Stimulated activated CD8-positive, alpha-beta memory T cell treated with anti-CD3 and anti-CD28 coated beads, Interleukin-7, amount 100 ng/mL, for 48 hours (primary cell): ENCODE measurements around the gene GAS7.

ENCODE experiments used
- DNase-seq, 2 donors: peaks; one replicate each; pipeline ENCODE4 v3.0.0-alpha.2; 2020; ENCODE audit warnings: low read depth in 1 of 2; ENCODE audit errors: extremely low read depth in 1 of 2

The GAS7 gene

DNA sequence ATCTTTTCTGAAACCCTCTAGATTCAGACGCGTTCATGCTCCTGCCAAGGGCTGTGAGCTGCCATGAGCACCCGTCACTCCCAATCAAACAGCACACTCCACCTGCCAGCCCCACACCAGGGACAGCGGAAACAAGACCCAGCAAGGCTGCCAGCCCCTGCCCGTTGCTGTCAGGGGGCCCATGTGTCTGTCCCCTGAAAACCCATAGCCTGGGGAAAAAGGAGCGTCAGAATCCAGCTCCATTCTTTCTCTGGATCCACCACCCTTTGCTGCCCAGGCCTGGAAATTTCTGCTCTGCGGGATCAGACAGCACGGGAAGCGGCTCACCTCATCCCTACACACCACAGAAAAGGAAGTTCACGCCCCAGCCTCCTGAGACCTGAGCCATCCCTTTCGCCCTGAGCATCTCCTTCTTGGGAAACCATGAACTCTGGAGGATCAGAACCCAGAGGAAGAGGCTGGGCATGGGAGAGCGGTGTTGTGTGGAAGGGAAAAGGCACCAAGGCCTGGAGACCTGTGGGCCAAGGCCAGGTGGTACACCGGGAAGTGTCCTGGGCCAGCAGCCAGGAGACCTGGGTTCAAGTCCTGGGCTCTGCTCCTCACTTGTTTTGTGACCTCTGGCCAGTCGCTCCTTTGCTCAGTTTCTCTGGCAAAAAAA lies 241.8 kb downstream of the GAS7 start:
- no peak for DNase-seq

DNA sequence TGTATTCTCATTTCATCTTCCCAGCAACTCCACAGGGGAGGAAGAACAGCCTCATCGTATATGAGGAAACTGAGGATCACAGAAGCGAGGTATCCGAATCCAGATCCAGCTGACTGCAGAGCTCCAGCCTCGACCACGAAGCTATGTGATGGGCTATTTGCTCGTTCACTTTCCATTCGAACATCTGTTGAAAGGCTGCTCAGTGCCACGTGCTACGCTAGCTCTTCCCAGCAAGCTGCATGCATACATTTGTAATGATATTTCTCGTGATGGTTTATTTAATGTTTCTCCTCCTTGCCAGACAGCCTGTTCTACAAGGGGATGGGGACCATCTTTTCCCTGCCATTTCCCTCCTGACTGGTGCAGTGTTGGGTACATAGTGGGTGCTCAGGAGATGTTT lies 244.9 kb downstream of the GAS7 start:
- no peak for DNase-seq

DNA sequence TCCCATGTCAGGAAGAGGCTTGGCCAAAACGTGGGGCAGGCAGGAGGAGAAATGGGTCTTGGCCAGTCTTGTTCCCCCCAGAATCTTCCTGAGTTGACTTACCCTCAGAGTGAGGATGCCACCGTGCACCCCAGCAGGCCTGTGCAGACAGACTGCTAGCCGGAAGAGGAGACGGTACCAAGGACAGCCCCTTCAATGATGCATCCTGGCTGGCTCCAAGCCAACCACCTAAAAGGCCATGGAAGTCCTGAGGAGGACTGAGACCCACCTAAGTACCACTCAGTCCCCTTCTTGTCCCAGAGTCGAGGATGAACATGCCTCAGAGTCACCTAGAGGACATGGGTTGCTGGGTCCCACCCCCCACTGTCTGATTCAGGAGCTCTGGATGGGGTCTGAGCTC lies 246.6 kb downstream of the GAS7 start:
- no peak for DNase-seq

DNA sequence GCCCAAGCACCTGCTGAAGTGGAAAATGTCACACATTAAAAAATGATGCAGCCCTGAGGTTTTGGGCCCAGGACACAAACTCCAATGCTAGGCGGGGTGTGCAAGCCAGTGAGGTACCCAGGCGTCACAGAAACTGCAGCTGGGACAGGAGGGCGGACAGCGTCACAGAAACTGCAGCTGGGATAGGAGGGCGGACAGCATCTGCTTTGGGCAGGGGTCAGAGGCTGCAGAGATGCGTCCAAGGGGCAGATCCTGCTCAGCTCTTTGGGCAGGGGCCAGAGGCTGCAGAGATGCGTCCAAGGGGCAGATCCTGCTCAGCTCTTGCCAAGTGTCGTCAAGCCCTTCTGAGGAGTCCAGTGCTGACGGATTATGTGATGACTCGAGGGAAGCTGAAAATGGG lies 249.5 kb downstream of the GAS7 start:
- DNase-seq = no peak

DNA sequence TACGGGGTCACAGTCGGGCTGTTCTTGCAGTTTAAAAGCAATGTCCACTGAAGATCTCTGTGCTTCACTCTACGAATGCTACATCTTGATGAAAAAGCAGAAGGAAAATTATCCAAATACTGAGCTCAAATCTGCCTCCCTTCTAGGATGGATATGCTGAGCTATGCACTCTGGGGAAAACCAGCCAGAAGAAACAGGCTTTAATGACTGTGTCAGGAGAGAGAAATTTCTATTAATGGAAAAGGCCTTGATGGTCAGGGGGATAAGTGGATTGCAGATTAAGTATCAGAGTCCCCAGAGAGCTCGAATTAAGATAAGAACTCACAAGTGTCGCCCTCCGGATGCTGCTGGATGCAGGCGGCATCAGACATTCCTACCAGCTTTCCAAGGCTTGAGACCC lies 253.7 kb downstream of the GAS7 start:
- no peak for DNase-seq

DNA sequence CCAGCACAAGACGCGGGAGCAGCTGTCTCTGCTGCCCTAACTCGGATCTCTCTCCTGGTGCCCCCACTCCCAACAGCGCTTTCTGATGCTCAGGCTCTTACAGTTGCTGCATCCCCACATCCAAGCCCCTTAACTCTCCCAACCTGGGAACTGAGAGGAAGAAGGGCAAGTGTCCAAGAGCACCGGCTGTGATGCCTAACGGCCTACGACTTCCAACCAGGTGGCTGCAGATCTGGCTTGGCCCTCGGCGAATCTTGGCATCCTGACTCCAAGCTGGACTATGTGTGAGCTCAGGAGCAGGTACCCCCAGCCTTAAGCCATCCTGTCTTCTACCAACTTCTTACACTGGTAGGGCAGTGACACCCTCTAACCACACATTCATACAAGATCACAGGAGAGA lies 255.1 kb downstream of the GAS7 start:
- DNase-seq = no peak

DNA sequence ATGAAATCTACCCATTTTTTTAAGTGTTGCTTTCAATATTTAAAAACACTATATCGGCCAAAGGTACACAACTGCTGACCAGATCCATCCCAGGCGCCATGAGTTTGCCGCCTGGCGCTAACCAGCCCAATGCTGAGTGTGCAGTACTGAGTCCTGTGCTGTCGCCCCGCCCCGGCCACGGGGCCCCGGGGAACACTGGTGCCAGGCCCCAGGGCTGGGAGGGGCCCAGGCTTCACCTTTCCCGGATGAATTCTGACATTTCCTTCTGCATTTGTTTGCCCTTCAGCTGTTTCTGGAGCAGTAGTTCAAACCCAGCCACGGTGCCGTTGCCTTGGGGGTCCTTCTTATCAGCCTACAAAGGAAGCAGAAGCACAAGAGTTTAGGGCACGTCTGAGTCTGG lies 255.5 kb downstream of the GAS7 start:
- DNase-seq = no peak

DNA sequence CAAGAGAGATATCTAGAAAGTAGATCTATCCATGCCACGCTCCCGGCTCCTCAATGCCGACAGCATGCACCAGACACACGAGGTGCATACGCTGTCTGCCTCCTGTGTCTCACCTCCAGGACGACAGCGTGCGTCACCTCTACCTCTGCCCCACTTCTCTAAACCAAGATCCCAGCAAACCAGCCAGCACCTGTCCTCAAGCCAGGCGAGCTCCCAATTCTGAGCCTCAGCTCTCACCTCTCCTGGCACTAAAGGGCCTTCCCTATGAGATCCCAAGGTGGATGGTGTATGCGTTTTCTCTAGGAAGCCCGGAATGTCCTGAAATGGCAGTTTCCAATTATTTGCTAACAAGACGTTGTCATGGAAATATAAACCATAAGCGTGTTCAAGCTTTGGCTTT lies 257.1 kb downstream of the GAS7 start:
- DNase-seq = no peak

DNA sequence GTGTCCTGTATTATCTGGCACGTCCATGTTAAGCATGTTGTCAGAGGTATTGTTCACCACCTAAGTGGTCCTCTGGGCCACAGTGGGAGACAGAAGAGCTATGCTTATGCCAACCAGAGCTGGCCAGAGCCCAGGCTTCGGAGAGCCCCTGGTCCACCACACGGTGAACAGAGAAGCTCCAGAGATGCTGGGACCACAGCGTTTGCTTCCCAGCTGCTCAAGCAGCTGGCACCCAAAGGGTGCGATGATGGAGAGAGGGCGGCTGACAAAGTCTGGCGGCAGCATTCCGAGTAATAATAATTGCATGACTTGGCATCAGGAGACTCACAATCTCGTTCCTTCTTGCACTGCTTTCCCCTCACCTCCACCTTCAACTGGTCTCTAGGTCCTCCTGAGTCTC lies 257.6 kb downstream of the GAS7 start:
- DNase-seq = no peak

DNA sequence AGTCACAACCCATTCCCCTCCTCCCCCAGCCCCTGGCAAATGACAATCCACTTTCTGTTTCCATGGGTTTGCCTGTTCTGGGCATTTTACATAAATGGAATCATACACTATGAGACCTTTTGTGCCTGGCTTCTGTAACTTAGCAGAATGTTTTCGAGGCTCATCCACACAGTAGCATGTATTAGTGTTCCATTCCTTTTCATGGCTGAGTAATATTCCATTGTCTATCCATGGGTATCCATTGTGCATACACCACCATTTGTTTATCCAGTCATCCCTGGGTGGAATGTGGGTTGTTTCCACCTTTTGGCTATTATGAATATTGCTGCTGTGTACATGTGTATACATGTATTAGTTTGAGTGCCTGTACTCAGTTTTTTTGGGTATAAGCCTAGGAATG lies 259.6 kb downstream of the GAS7 start:
- DNase-seq = no peak

DNA sequence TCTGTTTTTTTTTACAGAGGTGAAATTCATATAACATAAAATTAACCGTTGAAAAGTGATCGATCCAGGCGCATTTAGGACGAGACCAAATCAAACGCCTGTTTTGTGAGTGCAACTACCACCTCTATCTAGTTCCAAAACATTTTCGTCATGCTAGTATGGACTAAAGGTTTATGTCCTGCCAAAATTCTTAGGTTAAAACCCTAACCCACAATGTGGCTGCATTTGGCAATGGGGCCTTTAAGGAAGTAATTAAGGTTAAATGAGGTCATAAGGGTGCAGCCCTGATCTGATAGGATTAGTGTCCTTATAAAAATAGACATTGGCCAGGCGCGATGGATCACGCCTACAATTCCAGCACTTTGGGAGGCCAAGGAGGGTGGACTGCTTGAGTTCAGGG lies 260.5 kb downstream of the GAS7 start:
- DNase-seq = no peak

DNA sequence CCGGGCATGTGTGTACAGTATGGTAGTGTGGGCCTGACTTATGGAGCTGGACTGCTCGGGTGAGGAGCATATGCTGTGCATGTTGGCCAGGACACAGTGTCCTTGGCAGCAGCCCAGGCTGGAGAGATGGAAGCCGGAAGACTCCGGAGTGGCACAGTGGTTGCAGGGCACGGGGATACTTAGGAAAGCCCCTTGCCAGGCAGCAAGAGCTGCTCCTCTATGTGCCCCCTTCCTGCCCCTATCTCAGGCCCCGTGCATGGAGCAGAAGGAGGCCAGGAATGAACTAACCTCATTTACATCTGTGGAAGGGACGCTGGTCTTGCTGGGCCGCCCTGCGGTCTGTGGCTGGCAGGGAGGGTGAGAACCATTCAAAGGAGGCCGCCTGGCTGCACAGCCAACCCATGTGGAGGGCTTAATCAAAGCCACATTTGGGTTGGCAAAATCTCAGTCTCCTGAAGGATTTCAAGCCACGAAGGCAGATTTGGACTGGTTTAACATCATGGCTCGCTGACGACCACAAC lies 261.1 kb downstream of the GAS7 start:
- DNase-seq = no peak

DNA sequence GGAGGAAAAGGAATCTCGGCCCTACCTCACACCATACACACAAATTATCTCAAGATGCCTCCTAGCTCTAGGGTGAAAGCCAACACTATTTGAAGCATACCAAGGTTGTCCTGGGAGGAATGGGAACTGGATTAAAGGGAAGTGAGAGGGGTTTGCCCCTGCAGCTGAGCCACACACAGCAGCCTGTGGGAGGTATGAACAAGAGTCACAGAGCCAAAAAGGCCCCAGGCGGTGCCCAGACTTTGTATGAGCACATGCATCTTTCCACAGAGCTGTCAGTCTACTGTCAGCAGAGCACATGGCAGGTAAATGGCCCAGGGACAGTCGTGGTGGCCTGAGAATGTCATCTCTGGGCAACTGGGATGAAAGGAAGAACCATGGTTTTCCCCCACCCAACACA lies 262.3 kb downstream of the GAS7 start:
- no peak for DNase-seq

DNA sequence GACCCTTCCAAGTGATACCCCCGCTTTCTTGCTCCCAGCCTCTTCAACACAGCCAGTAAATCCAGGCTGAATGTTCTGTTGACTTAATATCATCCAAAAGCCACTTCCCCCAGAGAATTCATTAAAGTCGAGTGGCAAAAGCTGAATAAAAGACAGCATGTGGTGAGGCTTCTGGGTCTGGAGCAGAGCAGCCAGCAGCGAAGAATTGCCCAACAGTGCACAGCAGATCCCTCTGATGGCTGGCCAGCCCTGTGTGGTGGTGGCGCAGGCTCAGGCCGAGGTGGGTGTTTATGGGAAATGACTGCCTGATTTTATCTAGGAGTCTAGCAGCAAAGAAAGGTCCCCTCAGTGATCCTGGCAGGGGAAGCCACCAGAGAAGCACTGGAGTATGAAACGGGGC lies 263.0 kb downstream of the GAS7 start:
- no peak for DNase-seq

DNA sequence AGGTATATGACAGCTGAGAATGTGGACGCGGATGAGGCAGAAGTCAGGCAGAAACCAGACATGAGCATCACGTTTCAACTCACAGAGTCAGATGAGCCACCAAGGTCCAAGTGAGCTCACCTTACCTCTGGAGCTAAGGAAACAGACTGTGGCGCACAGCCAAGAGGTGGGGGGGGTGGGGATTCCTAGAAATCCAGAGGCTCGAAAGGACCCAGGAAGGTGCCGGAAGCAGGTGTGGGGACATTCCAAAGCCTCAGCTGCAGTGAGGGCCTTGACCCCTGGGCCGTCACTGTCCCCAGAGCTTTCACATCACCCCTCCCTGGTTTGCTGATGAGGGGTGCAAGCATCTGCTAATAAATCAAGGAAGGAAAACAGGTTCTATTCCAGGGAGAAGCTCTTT lies 264.1 kb downstream of the GAS7 start:
- no peak for DNase-seq

DNA sequence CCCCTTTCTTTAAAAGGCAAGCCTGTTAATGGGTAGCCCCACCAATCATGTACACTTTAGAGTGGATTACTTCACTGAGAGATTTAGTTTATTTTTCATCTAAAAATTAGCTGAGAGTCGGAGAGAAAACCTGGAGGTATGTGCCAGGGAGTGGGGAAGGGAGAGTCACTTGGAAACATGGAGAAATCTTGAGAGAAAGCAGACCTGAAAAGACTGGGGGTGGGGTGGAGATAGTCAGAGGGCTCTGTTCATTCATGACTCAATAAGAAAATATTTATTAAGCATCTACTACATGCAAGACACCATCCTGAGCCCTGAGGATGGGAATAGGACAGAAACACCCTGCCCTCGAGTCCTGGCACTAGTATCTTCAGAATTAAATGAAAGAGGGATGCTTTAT lies 265.9 kb downstream of the GAS7 start:
- no peak for DNase-seq

DNA sequence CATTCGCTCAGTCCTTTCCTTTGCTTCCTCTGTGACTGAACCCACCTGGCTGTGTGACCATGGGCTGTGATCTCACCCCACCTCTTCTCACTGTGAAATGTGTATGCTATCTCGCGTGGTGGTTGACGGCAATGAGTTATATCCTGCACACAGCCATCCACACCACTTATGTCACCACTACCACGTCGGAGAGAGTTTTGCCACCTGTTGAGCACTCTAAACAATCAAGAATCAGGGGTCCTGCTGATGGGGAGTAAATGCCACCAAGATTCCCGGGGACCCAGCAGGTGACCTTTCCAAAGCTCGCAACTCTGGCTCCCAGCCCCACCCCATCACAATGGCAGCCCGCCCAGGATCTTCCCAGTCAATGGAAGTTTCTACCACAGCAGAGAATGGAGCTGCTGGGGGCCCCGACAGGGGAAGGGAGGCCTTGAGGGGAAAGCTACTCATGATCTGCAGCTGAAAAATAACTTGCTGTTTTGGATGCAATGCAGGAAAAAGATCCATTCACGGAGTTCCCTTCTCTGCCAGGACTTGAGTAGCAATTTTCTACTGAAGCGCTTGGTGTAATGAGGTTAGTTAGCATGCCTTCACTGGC lies 267.2 kb downstream of the GAS7 start:
- no peak for DNase-seq

DNA sequence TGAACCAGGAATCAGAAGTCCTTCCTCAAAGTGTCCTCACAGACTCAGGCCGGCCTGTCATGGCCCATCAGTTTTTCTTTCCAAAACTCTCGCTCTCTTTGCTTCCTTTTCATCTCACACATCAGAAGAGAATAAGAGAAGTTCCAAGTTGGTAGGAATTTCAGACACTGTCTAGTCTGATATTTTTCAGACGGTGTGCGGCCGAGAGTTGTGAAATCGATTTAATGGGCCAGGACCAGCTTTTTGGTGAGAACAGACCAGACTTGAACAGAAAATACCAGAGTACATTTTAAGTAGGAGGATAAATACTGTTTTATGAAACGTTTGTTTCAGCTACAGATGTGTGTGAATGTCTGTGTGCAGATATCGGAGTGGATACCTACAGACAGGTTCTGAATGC lies 268.5 kb downstream of the GAS7 start:
- no peak for DNase-seq

DNA sequence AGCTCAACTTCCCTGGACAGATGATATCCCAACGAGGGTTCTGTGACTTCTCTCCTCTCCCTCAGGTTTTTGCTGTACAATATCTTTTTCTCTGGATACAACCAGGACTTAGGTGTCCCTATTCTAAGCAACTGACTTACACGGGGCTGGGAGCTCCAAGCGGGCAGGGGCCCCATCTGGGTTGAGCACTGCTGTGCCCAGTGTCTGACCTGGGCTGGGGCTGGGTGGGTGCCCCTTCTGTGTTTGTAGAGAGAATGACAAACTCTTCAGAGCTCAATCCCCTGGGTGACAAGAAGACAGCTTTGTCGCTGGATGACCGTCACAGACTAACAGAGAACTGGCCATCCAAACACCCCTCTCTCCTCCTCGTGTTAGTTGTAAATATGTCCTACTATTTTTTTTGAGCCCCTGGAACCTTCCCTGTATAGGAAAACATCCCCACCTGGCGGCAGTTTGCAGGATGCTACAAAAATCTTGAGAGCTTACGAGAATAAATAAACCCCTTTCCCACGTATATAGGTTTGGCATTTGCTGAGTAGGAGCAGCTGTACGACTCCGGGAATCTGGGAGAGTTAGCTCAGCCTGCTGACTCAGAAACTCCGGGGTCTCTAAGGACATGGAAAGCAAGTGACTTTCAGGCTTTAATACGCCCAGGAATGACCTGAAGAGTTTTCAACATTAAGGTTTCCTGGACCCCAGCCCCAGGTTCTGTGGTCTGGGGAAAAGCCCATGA lies 269.6 kb downstream of the GAS7 start:
- DNase-seq = no peak

DNA sequence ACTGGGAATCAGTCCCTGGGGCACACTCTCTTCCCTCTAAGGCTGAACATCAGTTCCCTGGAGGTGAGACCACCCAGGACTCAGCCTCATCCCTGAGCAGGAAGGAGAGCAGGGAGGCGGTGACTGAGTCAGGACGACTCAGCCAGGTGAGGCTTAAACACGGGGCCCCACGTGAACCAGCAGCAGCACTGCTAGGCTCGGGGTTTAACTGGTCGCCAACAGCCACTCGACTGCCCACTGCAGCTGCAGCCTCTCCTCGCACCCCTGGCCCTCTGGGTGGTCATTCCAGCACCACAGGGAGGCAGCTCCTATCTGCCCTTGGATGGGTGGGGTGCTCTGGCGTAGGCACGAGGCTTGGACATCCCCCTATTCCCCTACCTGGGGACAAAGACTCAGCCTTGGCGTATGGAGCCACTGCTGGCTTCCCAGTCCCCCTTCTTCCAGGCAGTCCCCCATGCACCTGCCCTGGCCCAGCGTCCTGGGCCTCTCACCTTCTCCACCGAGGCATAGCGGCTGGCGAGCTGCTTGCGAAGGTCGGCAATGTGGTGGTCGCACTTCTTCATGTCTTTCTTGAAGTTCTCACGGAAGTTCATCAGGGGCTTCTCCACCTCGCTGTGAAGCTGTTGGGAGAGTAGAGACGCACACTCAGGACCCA lies 272.1 kb downstream of the GAS7 start:
- DNase-seq = no peak

DNA sequence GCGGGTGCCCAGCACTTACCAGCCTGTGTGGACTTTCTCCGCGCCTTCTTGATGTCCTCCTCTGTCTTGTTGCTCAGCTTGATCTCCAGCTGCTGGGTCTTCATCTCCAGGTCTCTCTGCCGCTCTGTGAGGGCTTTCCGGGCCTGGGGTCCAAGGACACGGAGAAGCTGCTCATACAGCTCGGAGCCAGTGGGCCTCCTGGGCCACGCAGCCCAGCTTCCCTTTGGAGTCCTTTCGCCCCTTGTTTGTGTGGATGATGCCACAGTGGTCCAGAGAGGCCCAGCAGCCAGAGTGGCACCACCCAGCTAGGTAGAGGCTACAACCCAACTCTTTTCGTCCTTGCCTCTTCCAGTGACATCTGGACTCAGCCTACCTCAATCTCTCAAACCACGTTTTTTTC lies 272.9 kb downstream of the GAS7 start:
- no peak for DNase-seq

DNA sequence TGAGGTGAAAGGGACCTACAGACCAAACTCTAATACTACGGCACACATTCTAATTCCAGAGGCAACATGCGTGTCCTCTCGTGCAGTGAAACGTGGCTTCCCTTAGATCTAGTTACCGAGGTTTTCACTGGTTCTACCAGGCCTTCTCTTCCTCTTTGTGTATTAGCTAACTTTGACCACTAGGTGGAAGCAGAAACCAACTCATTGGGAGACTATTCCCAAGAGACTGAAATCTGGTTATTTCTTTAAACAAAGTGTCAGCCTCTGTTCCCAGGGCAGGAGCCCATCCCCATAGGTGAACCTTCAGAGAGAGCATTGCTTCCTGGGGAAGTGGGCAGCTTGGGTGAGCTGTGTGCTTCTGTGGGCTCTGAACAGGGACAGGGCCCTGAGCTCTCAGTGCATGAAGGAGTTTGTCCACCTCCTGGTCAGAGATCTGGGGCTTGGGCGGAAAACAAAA lies 273.6 kb downstream of the GAS7 start:
- no peak for DNase-seq
